Lower lobe of right lung (tissue), 2 donors: ENCODE results near the gene NFRKB. TPM values are rescaled to one million over a fixed set of nuclear protein-coding genes. Genes with fewer than 3 reads are reported as not detected.

Source experiments
- ATAC-seq, 2 donors: fragments of 200-7000 bp; cut with Tn5 transposase; one replicate each; pipeline ENCODE4 v1.9.1; 2020 to 2022; ENCODE audit warnings: mild to moderate bottlenecking in 2 of 2, moderate library complexity in 2 of 2
- DNase-seq: peaks from one replicate; pipeline ENCODE4 v3.0.0-alpha.2; 2020
- H3K27ac ChIP-seq: fragments of 200-600 bp; one replicate; pipeline ENCODE4 v1.8.0; 2022
- H3K27me3 ChIP-seq: fragments of 200-600 bp; one replicate; pipeline ENCODE4 v1.8.0; 2022; ENCODE audit warnings: low read depth
- H3K36me3 ChIP-seq: fragments of 200-600 bp; one replicate; pipeline ENCODE4 v1.8.0; 2022; ENCODE audit warnings: mild to moderate bottlenecking
- H3K4me1 ChIP-seq: fragments of 200-600 bp; one replicate; pipeline ENCODE4 v1.8.0; 2022
- H3K4me3 ChIP-seq: fragments of 200-600 bp; one replicate; pipeline ENCODE4 v1.8.0; 2022; ENCODE audit warnings: mild to moderate bottlenecking
- H3K9me3 ChIP-seq: fragments of 200-600 bp; one replicate; pipeline ENCODE4 v1.8.0; 2022
- intact Hi-C: fragments of 100-400 bp; cut with DNase I; formaldehyde crosslinking; loops from one replicate; pipeline ENCODE4 v1.11.0; 2022
- total RNA-seq: library from RNA; stranded (reverse); fragmentation: NEBNext Ultra II Directional; extraction: Animal tissue kit (Norgen Biotek cat#: 25700); gene quantifications from one replicate; pipeline ENCODE4 v1.2.1, GENCODE V29; 2021
- TF ChIP-seq, protein P1 (sequence below): fragments of 200-600 bp; IDR thresholded peaks from one replicate; pipeline ENCODE4 v1.8.0; 2022; ENCODE audit warnings: antibody characterized with exemption, mild to moderate bottlenecking
- donor health status: DM: no; HTN: yes; CAD: no; lungs with severe emphysema.

Gene NFRKB
- total RNA-seq, 1 donor from 2014 or later, result 25.5 TPM

DNA sequence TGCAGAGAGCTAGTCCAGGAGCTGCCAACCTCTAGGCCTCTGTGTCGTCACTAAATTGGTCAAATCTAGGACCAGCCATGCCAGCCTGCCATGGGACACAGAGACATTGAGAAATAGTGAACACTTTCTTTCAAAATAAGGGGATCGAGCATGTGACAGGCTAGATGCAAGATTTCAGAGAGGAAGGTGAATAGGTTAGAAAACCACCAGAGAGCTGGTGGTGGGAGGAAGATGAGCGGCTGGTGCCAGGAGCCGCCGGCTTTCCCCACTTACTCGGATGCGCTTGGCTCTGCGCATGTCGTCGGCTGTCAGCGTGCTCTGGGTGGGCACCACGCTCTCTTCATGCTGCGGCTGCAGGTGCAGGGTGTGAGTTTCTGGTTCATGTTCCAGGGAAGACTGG is 35.4 kb upstream of the NFRKB start:
- Histone ChIP-seq H3K27me3 (no peaks in the 10 kb centered on the region), H3K4me3 (no peak overlapping the region), H3K27ac (no peak overlapping the region), H3K9me3 (no peaks in the 10 kb centered on the region), H3K36me3 (peaks cover 30% of the 10 kb centered on the region), H3K4me1 (peaks cover 5% of the 10 kb centered on the region)
- TF ChIP-seq, protein P1, sequence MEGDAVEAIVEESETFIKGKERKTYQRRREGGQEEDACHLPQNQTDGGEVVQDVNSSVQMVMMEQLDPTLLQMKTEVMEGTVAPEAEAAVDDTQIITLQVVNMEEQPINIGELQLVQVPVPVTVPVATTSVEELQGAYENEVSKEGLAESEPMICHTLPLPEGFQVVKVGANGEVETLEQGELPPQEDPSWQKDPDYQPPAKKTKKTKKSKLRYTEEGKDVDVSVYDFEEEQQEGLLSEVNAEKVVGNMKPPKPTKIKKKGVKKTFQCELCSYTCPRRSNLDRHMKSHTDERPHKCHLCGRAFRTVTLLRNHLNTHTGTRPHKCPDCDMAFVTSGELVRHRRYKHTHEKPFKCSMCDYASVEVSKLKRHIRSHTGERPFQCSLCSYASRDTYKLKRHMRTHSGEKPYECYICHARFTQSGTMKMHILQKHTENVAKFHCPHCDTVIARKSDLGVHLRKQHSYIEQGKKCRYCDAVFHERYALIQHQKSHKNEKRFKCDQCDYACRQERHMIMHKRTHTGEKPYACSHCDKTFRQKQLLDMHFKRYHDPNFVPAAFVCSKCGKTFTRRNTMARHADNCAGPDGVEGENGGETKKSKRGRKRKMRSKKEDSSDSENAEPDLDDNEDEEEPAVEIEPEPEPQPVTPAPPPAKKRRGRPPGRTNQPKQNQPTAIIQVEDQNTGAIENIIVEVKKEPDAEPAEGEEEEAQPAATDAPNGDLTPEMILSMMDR, result no peak
- intact Hi-C loops, result no loop called here
- ATAC-seq (peak; percentile 45 to 64), DNase-seq (peak; percentile 57)

DNA sequence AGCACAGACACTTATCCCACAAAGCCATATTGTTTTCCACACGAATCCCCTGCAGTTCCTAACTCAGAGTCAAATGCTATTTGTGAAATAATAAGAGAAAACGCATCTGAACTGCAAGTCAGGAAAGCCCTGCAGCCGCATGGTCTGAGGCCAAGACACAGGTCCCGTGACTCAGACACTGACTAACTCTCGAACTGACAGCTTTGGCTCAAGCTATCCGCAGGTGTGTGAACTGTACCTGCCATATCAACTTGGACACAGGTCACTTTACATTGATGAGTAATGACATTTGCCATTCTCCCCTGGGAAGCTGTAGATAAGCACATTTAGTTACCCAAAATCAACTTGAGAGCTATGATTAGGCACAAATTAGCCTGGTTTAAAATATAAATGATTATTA is 34.9 kb upstream of the NFRKB start:
- intact Hi-C loops, result no loop called here
- Histone ChIP-seq H3K27me3 (no peaks in the 10 kb centered on the region), H3K4me1 (peaks cover 5% of the 10 kb centered on the region), H3K27ac (no peak overlapping the region), H3K9me3 (no peaks in the 10 kb centered on the region), H3K4me3 (no peak overlapping the region), H3K36me3 (peaks cover 30% of the 10 kb centered on the region)
- ATAC-seq, result no peak
- DNase-seq, result no peak
- TF ChIP-seq, protein P1, result no peak

DNA sequence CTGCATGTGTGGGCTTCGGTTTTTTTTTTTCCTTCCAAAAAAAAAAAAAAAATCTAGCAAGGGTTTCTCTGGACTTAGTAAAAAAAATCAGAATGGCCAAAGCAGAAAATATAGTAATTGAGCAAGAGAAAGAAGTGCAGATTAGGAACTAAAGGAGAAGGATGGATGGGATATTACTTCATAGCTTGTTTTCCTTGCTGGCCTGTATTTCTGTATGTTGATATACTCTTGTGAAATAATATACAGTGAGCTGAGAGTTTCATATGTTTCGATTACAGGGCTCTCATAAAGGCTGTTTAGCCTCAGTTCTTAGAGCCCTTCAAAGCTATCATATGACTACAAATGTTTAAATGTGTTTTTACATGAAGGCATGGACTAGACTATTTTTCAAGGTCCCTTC is 34.3 kb upstream of the NFRKB start:
- no peak for DNase-seq
- H3K27ac ChIP-seq, result no peak overlapping the region
- H3K36me3 ChIP-seq, result peaks cover 31% of the 10 kb centered on the region
- H3K4me1 ChIP-seq, result peaks cover 5% of the 10 kb centered on the region
- TF ChIP-seq, protein P1, result no peak
- intact Hi-C loops, result no loop called here
- H3K4me3 ChIP-seq, result no peak overlapping the region
- no peak for ATAC-seq
- H3K27me3 ChIP-seq, result no peaks in the 10 kb centered on the region
- no peaks in the 10 kb centered on the region for H3K9me3 ChIP-seq

GRCh38 chr11:129928923-129929692 is 33.7 kb upstream of the NFRKB start:
- DNase-seq, result no peak
- Histone ChIP-seq H3K36me3 (peaks cover 31% of the 10 kb centered on the region), H3K27ac (no peak overlapping the region), H3K27me3 (no peaks in the 10 kb centered on the region), H3K9me3 (no peaks in the 10 kb centered on the region), H3K4me3 (no peak overlapping the region), H3K4me1 (peaks cover 5% of the 10 kb centered on the region)
- TF ChIP-seq, protein P1, result no peak
- no peak for ATAC-seq
- intact Hi-C loops, result no loop called here

GRCh38 chr11:129922674-129923073 is 27.3 kb upstream of the NFRKB start:
- intact Hi-C loops, result no loop called here

More at GRCh38 chr11:129922674-129923073, 27.3 kb upstream of the NFRKB start:
- Histone ChIP-seq H3K27me3 (no peaks in the 10 kb centered on the region), H3K4me1 (no peaks in the 10 kb centered on the region), H3K9me3 (no peaks in the 10 kb centered on the region), H3K36me3 (peaks cover 25% of the 10 kb centered on the region), H3K4me3 (no peak overlapping the region), H3K27ac (no peak overlapping the region)
- TF ChIP-seq, protein P1, result no peak
- DNase-seq, result no peak
- no peak for ATAC-seq
